ENCODE results near the gene CMSS1.

DNA sequence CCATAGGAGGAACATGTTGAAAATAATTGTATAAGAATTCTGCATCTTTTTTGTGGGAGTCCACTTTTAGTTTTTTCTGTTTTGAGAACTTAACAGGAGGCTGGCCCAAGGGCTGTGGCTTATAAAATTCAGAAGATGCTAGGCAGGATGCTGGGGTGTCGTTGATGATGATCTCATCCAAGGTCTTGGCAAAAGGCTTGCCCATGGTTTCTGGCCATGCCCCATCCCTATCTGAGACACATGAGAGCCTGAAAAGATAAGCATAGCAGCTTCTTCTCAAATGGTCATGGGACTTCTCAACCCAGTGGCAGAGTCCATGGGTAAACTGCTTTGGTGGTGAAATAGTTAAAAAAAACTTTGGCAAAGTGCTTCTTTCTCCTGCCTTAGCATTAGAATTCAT lies 35.2 kb downstream of the CMSS1 start:
- TF ChIP-seq TAF1 (IDR thresholded peaks at IDR 0.05; ENCODE audit: borderline replicate concordance, low read depth, low read length), result no peak
- no peak for TF ChIP-seq POLR2AphosphoS5 (IDR thresholded peaks at IDR 0.05; ENCODE audit: low read depth, low read length)
